DMS53 (cell line): ENCODE data around the gene FRAT2.

Experiments
- DNase-seq: peaks from one replicate; lab custom pipeline; 2025; lab: John Stamatoyannopoulos, UW

Gene FRAT2

DNA sequence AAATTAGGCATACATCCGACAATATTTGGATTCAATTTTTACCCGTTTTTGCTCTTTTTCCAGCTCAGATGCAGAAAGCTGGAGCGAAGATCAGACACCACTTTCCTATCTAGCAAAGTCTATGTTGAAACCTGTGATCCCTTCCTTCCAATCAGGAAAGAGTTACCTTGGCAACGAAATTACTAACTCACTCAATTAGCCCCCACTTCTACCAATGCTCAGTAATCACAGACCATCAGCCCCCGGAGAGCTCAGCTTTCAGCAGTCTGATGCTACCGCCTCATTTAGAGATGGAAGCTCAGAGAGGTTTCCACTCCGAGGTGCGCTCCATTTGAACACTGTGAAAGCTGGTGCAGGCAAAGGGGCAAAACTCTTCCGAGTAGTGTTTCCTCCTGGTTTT lies 8.8 kb downstream of the FRAT2 start:
- DNase-seq = no peak

DNA sequence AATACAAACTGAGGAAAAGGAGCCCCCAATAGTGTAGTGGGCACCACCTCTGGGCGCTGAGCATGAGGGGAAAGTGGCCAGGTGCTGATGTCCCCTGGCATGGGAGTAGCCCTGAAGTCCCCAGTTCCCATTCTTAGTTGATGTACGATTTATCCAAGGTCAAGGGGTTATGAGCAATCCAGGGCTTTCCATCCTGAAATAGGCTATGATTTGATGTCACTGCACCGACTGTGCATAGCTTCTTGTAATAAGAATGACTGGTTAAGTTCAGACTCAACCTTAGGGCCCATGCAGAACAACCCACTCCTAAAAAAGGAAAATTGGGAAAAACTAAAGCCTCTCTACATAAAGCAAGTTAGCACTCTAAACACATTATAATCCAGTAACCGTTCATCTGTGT lies 11.0 kb downstream of the FRAT2 start:
- no peak for DNase-seq

DNA sequence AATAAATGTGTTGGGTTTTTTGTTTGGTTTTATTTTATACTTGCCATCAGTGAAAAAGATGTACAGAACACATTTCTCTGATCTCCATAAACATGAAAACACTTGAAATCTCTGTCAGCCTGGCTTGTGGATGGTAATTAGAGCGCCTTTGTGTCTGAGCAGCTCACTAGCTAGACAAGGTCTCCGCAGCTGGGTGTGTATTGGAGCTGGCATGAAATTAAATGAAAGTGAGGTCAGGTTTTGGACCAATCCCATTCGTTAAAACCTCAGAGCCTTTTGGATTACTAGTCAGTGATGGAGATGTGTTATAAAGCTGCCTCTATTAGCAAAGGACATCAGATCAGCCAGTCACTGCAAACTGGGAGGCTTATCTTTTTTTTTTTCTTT lies 12.7 kb downstream of the FRAT2 start:
- DNase-seq = no peak

DNA sequence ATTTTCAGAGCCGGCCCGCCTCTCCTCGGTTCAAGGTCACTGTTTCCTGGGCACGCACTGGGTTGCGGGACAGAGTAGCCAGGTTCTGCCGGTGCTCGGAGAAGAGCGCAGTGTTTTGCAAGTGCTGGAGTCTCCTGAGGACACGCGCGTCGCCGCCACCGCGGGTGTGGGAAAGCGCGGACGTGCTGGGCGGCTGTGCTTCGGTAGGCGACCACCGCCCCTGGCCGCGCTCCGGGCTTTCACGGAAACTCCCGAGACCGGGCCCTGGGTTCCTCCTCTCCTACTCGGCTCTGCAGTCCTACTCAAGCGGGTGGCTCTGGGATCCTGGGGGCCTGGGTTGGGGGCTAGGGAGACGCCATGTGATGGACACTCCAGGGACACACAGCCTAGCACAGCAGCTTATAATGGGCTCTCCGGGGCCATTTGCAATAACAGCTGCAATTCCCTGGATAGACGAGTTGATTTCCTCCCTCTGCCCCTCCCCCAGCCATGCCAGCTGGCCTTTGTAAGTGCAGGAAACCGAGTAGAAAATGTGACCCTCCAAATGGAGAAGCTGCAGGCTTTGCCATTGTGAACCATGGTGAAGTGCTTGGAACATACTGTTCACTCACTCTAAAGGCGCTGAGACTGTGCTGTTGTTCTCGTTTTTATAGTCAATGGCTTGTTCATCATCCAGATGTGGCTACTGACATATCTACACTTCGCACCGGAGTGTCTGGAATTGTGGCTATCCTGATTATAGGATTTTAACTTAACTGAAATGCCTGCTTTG lies 13.3 kb downstream of the FRAT2 start:
- peak; percentile 79 for DNase-seq

DNA sequence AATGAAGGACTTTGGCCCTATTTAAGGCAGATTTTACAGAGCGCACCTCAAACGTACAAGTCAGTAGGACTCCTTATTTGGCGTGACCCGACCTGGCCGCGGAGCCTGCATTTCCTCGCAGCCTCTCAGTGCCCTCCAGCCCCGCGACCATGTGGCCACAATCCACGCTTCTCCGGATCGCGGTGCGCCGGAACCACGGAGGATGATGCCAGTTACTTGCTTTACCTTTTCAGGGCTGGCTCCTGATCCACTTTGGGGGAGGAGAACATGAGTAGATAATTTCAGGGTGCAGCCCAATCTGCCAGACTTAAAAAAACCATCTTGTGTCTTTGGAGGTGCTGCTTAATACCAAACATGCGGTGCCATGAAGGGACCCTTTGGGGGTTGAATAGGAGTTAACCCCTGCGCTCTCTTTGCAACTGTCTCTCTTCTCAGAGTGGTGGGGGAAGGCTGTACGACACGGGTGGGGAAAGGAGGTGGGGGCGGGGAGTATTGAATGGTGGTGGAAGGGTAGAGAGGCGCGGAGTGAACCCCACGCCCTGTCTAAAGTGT lies 14.0 kb downstream of the FRAT2 start:
- DNase-seq = peak; percentile 78

DNA sequence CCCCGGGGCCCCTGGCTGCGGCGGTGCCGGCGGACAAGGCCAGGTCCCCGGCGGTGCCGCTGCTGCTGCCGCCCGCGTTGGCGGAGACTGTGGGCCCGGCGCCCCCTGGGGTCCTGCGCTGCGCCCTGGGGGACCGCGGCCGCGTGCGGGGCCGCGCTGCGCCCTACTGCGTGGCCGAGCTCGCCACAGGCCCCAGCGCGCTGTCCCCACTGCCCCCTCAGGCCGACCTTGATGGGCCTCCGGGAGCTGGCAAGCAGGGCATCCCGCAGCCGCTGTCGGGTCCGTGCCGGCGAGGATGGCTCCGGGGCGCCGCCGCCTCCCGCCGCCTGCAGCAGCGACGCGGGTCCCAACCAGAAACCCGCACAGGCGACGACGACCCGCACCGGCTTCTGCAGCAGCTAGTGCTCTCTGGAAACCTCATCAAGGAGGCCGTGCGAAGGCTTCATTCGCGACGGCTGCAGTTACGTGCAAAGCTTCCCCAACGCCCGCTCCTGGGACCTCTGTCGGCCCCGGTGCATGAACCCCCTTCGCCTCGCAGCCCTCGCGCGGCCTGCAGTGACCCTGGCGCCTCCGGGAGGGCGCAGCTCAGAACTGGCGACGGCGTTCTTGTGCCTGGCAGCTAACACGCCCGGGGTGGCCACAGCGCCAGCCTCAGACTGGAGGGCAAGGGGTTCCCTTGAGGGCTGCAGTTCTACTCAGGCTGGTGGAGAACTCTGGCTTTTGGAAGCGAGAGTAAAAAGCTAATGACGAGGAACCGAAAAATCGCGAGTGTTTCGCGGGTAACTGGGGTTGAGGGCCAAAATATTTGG lies 14.7 kb downstream of the FRAT2 start:
- peak; percentile 85 for DNase-seq

DNA sequence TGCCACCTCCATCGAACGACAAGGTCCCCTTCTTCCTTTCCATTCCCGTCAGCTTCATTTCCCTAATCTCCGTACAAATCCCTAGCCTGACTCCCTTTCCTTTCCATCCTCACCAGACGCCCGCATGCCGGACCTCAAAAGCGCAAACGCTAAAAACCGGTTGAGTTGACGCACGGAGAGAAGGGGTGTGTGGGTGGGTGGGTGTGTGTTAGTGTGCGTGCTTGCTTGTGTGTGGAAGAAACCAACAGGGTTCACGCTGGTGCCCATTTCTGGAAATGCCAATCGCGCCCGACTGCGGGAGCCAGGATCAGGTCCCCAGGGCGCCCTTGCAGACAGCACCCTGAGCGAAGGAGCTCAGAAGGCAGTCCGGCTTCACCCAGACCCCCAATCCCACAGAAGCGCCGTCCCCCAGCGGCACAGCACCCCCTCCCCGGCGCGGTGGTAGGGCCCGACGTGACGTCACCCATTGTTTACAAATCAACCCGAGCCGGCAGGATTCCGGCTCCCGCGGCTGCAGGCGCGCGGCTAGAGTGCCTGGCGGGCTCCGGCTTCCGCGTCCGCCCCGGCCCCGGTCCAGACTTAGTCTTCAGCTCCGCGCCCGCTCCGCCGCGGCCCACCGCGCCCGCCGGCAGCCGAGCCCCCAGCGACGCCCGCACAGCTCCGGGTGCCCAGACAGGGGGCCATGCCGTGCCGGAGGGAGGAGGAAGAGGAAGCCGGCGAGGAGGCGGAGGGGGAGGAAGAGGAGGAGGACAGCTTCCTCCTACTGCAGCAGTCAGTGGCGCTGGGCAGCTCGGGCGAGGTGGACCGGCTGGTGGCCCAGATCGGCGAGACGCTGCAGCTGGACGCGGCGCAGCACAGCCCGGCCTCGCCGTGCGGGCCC lies 15.5 kb downstream of the FRAT2 start, which contains the start of gene FRAT1:
FRAT1 (plus strand) TSS at position 500 of the 880 bp plus-strand sequence; CDS start at position 683, 183 bp downstream.
- peak; percentile 95 for DNase-seq

DNA sequence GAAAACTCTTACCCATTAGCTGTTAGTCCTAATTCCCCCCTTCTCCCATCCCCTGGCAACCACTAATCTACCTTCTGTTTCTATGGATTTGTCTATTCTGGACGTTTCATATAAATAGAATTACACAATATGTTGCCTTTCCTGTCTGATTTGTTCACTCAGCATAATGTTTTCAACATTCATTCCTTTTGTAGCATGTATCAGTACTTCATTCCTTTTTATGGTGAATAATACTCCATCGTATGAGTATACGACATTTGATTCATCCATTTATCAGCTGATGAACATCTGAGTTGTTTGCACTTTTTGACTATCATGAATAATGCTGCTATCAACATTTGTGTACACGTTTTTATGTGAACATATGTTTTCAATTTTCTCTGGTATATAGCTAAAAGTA lies 19.9 kb downstream of the FRAT2 start:
- DNase-seq = no peak

DNA sequence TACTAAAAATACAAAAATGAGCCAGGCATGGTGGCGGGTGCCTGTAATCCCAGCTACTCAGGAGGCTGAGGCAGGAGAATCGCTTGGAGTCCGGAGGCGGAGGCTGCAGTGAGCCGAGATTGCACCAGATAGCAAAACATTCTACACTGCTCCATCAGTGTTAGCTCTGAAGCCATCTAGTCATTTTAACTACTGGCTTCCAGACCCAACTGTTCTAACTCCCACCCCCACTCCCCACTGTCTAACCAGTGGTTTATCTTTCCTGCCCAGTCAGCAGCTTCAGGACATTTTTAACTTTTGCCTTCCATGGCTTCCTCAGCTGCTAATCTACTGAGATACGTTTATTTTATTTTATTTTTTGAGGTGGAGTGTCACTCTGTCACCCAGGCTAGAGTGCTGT lies 21.6 kb downstream of the FRAT2 start:
- no peak for DNase-seq

DNA sequence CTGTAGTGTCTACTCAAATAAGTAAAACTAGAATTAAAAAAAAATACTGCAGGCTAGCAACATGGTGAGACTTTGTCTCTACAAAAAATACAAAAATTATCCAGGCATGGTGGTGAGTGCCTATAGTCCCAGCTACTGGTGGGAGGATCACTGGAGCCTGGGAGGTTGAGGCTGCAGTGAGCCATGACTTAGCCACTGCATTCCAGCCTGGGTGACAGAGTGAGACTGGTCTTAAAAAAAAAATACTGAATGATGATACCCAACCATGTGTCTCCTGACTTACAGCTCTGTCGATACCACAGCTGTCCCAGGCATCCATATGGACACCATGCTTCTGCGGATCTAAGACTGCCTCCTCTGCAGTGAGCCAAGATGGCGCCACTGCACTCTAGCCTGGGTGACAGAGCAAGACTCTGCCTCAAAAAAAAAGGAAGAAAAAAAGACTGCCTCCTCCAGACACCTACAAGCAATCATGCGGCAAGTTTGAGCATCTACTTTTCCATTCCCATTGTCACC lies 23.4 kb downstream of the FRAT2 start:
- no peak for DNase-seq

DNA sequence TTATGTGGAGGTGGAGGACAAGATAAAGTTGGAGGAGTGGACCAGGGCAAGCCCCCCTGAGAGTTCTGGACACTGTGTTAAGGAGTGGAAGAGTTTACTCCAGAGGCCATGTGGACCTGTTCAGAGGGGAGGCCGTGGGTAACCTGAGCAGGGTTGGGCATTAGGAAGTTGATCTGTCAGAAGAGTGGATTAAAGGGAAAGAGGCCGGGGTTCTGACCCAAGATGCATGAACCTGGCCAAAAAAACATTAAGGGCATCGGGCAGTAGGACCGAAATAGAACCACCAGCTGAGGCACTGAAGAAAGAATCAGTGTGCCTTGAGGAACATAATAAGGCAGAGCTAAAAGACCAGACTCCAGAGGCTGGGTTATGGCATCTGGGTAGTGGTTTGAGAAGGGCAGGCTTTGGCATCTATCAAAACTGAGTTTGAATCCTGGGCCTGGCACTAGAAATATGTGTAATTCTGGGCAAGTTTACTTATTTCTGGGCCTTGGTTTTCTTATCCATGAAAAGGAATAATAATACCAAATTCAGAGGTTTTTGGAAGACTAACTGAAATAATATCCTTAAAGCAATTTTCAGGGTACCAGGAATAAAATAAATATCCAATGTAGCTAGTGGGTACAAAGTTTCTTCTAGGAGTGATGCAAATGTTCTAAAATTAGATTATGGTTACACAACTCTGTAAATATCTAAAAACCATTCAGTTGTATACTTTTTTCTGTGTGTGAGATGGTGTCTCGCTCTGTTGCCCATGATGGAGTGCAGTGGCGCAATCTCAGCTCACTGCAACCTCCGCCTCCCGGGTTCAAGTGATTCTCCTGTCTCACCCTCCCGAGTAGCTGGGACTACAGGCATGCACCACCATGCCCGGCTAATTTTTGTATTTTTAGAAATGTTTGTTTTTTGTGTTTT lies 26.4 kb downstream of the FRAT2 start:
- DNase-seq = no peak

DNA sequence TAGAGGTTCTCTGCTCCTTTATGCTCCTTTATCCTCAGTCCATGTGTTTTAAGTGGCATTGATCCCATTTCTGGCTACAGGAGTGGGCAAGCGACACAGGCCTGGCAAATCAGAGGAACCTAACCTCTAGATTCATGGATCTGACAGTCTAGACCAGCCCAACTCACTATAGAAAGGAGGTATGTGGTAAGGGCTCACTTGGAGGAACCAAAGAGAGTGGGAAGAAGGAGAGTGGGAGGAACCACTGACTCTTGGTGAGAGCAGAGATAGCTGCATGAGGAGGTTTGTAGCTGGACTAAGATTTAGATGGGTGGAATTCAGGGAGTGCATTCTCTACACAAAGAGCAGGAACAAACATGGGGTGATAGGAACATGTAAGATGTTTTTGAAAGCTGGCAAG lies 27.1 kb downstream of the FRAT2 start:
- DNase-seq = no peak

DNA sequence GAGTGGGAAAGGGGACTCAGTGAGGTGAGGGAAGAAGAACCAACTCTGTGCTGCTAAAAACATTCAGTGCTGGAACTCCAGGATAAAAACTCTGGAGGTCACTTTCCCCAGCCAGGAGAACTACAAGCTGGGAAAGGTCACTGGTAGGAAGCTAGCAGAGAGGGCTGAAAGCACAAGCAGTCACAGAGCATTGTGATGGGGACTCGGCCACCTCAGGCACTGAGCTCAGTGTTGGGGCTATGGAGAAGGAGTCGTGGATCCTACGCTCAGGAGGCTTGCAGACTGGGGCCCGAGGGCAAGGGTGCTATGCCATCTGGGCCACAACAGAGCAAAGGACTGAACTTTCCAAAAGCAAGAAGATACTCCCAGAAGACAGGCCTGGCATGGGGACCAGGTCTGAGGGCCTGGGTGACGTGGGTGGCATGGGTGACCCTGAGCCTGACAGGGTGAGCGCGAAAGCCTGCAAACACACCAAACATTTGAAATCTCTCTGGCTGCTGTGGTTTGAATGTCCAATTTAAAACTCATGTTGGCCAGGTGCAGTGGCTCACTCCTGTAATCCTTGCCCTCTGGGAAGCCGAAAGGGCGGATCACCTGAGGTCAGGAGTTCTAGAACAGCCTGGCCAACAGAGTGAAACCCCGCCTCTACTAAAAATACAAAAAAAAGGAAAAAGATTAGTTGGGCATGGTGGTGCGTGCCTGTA lies 32.3 kb downstream of the FRAT2 start:
- DNase-seq = no peak

DNA sequence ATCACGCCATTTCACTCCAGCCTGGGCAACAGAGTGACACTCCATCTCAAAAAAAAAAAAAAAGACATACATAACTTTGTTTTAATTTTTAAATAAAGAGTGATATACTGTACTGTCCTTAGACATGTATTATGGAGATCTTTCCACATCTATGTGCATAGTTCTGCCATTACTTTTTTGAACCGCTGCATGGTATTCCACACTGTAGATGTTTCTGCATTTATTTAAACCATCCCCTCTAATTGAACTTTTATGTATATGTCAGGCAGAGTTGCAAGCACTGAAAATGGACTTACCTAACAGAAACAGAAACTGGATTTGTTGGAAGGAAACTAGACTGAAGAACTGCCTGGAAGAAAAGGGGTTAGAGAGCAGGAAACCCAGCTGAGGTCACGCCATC lies 33.5 kb downstream of the FRAT2 start:
- DNase-seq = no peak

DNA sequence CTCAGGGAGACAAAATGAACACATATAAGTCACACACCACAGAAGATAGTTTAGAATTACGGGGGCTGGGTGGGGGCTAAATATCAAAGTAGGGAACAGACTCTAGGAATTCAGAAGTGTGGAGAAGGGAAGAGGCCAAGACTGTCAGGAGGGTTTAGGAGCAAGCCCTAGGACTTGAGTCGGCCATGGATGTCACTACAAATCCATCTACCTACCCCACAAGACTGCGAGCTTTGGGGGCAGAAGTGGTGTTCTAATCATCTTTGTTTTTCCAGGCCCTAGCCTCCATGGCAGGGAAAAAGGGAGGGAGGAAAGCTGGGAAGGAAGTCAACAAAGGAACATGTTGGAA lies 36.3 kb downstream of the FRAT2 start:
- no peak for DNase-seq

DNA sequence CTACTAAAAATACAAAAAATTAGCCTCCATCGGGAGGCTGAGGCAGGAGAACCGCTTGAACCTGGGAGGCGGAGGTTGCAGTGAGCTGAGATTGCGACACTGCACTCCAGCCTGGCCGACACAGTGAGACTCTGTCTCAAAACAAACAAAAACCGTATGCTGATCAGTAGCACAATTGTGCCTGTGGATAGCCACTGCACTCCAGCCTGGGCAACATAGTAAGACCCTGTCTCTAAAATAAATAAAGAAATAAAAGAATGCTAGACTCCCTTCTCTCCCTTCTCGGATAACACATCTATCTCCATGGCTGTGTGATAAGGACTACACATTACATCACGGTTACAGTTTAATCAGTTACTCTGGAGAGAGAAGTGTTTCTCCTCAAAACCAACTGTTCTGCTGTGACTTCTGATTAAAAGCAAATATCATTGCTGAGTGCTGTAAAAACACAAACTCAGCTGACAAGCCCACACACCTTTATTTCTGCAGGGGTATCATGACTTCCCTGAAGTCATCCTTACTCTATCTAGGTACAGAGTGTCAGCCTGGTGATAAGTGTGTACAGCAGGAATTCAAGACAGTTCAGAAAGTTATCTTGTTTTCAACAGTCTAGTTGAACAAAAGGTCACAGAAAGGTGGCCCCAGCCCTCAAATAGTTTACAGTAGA lies 36.8 kb downstream of the FRAT2 start:
- peak; percentile 21 for DNase-seq

DNA sequence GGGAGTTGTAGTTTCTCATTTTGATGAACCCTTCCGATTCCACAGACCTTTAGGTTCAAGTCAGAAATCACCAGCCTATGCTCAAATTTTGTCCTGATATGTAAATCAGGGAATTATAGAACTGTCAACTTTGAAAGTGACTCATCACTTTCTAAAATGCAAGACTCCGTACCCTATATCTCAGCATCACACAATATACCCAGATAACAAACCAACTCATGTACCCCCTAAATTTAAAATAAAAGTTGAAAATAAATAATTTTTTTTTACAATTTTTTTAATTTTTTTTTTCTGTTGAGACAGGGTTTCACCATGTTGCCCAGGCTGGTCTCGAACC lies 41.7 kb downstream of the FRAT2 start:
- DNase-seq = no peak

DNA sequence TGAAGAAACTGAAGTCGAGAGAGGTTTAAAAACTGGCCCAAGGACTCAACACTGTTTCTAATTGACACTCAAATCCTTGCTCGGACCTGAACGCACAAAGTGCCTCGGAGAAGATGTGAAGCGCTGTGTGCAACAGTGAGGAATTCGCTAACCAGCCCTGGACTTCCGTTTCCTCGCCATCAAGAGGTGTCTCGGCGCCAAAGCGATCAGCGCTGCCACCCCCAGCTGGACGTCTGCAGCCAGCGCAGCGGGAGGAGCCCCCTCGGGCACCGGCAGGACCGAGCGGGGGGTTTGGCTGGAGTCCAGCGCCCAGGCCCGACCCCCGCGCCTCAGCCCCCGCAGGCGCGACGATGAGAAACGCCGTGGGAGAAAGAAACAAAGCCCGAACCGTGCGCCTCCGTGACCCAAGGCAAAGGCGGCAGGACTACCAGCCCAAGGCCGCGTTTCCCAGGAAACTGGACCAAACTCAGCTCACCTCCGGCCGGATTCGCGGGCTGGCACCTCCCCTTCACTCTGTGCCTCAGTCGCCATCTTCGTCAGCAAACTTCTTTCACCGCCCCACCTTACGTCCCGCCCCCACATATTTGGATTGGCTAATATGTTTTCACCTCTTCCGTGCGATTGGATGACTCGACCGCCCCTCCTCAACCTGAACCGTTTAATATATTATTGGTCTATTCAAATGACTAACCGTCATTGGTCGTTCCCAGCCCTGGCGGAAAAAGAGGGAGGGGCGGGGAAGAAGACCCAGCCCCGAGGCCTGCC lies 42.2 kb downstream of the FRAT2 start, which contains the start of gene ARHGAP19:
ARHGAP19 (minus strand) TSS at position 541 of the 765 bp plus-strand sequence; CDS start at position 531, 10 bp downstream.
- peak; percentile 99 for DNase-seq
